ENCODE measurements around the gene BICRAL.
"Not testable (repeated sequence)": the region's sequence is repeated elsewhere in the genome, so short reads cannot be mapped to it uniquely, and the experiment has no call there.

BICRAL gene

GRCh38 chr6:42791706-42792320 is 10.0 kb downstream of the BICRAL start:
- in situ Hi-C loops (cut with MboI; ENCODE audit: low sequenced_read_pairs), result no loop called here

GRCh38 chr6:42795651-42796050 is 13.8 kb downstream of the BICRAL start:
- in situ Hi-C loops (cut with MboI; ENCODE audit: low sequenced_read_pairs), result no loop called here

GRCh38 chr6:42796171-42796570 is 14.3 kb downstream of the BICRAL start:
- in situ Hi-C loops (cut with MboI; ENCODE audit: low sequenced_read_pairs), result no loop called here

GRCh38 chr6:42797696-42798095 is 15.8 kb downstream of the BICRAL start:
- in situ Hi-C loops (cut with MboI; ENCODE audit: low sequenced_read_pairs), result not testable (repeated sequence)

- in situ Hi-C loops (cut with MboI; ENCODE audit: low sequenced_read_pairs), result no loop called here
Observed at GRCh38 chr6:42805297-42805861, 23.5 kb downstream of the BICRAL start.

GRCh38 chr6:42806359-42806758 is 24.5 kb downstream of the BICRAL start:
- in situ Hi-C loops (cut with MboI; ENCODE audit: low sequenced_read_pairs), result not testable (repeated sequence)

DNA sequence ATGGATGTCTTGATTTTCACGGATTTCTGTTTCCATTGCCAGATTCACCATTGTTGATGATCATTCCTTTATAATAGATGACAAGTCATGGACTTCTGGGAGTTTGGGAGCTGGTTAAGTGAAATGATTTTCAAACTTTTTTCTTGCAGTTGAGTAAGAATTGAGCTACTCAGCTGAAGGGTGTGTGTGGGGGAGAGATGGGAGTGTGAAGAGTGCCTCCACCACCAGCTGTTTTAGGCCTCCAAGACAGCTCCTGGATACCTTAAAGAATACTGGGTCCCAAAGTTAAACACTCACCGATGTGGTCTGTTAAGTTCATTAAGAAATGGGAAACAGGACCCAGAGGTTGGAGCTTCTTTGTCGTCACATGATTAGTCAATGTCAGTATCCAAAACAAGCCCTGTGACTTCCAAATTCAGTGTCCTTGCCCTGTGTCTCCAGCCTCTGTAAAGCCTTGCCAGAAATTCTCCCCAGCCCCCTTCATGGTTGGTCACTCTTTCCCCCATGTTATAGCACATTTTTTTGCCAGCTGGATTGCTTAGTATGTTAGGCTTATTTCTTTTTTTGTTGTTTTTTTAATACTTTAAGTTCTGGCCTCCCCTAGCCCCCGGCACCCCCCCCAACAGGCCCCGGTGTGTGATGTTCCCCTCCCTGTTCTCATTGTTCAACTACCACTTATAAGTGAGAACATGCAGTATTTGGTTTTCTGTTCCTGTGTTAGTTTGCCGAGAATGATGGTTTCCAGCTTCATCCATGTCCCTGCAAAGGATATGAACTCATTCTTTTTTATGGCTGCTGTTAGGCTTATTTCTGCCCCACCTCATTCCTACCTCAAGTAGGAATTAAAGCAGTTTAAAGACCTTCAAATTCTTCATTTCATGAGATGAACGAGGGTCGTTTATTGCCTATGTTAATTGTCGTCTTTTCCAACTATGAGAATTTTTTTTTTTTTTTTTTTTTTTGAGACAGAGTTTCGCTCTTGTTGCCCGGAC is 26.9 kb downstream of the BICRAL start:
- in situ Hi-C loops (cut with MboI; ENCODE audit: low sequenced_read_pairs), result no loop called here

DNA sequence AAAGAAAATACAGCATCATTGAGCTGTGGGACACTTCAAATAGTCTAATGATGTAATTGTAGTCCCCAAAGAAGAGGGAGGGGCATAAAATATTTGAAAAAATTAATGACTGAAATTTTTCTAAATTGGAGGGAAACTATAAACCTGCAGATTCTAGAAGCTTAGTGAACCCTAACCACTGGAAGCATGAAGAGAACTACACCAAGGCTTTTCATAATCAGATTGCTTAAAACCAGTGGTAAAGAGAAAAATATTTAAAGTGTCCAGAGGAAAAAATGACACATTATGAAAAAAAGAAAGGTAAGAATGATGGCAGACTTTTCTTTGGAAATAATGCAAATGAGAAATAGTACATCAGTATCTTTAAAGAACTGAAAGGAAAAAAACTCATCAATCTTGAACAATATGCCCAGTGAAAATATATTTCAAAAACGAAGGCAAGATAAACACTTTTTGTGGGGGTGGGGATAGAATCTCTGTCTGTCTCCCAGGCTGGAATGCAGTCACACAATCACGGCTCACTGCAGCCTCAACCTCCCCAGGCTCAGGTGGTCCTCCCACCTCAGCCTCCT is 31.3 kb downstream of the BICRAL start:
- in situ Hi-C loops (cut with MboI; ENCODE audit: low sequenced_read_pairs), result no loop called here

GRCh38 chr6:42813906-42814444 is 32.1 kb downstream of the BICRAL start:
- in situ Hi-C loops (cut with MboI; ENCODE audit: low sequenced_read_pairs), result no loop called here

- in situ Hi-C loops (cut with MboI; ENCODE audit: low sequenced_read_pairs), result not testable (repeated sequence)
Observed at GRCh38 chr6:42815726-42816125, 33.9 kb downstream of the BICRAL start.

DNA sequence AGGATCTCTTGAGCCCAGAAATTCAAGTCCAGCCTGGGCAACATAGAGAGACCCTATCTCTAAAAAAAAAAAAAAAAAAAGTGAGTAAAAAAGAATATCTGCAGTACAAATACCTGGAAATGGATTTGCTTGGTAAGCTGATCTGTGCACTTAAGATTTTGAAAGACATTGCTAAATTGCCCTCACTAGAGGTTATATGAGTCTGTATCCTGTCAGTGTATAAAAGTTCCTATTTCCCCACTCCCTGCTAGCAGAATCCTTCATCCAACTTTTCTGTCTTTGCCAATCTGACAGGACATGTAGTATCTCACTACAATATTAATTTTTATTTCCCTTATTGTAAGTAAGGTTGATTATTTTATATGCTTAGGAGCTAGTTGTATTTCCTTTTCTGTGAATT is 36.1 kb downstream of the BICRAL start:
- in situ Hi-C loops (cut with MboI; ENCODE audit: low sequenced_read_pairs), result no loop called here

- in situ Hi-C loops (cut with MboI; ENCODE audit: low sequenced_read_pairs), result no loop called here
Observed at GRCh38 chr6:42818416-42818815, 36.6 kb downstream of the BICRAL start.

DNA sequence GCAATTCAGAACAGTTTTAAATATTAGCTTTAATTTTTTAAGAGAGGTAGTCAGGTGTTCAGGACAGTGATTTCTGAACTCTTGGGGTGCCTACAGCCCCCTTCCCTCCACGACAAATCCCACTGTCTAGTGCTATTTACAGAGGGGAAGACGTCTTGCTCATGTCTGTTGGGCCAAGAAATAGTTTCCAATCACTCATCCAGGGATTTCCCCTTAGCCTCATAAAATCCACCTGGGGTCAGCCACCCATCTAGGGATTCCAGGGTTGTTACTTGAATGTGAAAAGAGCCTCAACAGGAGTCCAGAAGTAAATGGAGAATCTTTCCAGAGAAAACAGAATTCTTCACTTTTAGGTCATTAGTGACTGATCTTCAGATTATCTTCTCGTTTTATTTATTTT is 37.0 kb downstream of the BICRAL start:
- in situ Hi-C loops (cut with MboI; ENCODE audit: low sequenced_read_pairs), result no loop called here

DNA sequence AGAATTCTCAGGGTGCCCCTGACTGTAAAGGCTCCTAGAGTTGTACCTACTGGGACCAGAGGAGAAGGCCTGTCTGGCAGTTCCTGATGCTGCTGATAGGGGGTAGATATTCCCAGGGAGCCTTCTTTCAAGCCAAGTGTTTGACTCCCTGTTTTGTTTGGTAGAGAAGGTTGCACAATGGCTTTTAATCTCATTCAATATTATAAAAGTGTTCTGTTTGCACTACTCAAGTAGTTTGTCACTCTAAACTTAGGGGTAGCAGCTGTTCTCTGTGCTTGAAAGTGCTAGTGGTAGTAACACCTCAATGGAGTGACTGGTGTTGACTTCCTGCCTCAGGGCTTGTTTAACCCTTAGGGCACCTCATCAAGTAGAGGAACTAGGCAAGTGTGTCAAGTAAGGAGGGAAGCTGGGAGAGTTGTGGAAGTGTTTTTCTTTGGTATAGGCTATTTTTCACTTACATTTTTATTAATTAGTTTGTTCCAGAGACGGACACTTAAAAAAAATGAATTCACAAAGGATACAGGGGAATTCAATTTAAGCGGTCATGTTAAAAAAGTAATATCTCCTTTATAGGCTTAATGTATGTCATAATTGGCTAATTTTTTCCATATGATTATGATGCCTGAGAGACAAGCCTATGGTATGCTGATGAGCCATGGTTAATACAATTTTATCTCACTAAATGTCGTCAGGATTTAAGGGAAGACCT is 38.1 kb downstream of the BICRAL start:
- in situ Hi-C loops (cut with MboI; ENCODE audit: low sequenced_read_pairs), result no loop called here

GRCh38 chr6:42820512-42821340 is 38.9 kb downstream of the BICRAL start:
- in situ Hi-C loops (cut with MboI; ENCODE audit: low sequenced_read_pairs), result no loop called here

DNA sequence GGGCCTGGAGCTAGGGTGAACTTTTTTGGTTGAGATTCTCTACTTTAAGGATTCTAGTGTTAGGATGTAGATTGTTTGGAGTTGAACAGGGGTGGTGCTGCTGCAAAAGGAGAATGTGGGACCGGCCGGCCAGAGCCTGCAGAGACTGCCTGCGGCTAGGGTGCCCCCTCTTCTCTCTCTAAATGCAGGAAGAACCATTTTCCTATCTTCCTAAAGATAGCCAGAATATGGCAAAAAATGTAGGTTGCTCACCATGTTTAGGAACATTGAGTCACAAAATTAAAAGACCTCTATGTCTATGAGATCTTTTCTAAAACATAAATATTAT is 39.5 kb downstream of the BICRAL start:
- in situ Hi-C loops (cut with MboI; ENCODE audit: low sequenced_read_pairs), result no loop called here

GRCh38 chr6:42821846-42822245 is 40.0 kb downstream of the BICRAL start:
- in situ Hi-C loops (cut with MboI; ENCODE audit: low sequenced_read_pairs), result no loop called here

- in situ Hi-C loops (cut with MboI; ENCODE audit: low sequenced_read_pairs), result no loop called here
Observed at GRCh38 chr6:42829561-42830092, 47.8 kb downstream of the BICRAL start.

DNA sequence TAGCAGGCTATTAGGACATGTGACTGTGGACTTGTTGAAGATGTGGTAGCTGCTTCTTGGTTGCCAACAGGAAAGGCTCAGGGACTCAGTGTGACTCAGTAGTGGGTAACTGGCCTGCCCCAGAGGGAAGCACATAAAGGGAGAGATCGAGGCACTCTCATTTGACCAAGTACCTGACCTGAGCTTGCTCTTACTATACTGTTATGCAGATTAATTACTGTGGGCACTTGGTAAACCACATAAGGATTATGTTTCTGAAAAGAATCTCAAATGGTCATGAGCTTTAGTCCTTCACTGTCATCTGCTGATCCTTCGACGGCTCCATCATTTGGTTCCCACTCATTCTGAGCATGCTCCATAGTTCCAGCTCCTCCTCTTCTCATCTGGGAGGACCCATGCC is 49.4 kb downstream of the BICRAL start:
- in situ Hi-C loops (cut with MboI; ENCODE audit: low sequenced_read_pairs), result no loop called here

- in situ Hi-C loops (cut with MboI; ENCODE audit: low sequenced_read_pairs), result no loop called here
Observed at GRCh38 chr6:42834056-42834455, 52.2 kb downstream of the BICRAL start.

All from HL-60/S4 treated with retinoic acid at 250 ng/mL for 4 days and 3 days (cell line).